ENCODE measurements around the gene PLEKHG3.

DNA sequence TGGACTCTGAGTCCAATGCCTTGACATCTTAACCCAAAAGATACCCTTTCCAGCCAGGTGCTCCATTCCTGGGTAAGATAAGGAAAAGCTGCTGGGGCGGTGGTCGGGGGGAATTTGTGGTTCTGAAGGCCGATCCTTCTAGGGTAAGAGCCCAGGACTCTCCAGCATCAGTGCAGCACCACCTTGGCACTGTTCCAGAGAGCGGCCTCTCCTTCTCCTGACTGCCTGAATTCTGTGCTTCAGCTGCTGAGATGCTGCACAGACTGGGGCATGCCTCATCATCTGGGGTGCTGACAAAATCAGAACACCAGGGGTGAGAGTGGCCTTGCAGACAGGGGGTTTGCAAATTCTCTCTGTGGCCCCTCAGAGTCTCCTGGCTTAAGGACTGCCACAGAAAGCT lies 88.0 kb downstream of the PLEKHG3 start:
- TF ChIP-seq GATA2 (IDR thresholded peaks at IDR 0.05; ENCODE audit: low read depth, low read length): no peak
- TF ChIP-seq GATA3 (IDR thresholded peaks at IDR 0.05; ENCODE audit: low read depth, low read length): no peak

Measured in SH-SY5Y (cell line).